NCI-H82 treated with DMSO at 0.1 percent for 48 hours (cell line): ENCODE results near the gene SEMA5A.
"Not testable (repeated sequence)": the region's sequence is repeated elsewhere in the genome, so short reads cannot be mapped to it uniquely, and the experiment has no call there.

Experiments used
- DNase-seq: peaks from one replicate; lab custom pipeline; 2025; ENCODE audit not compliant: unreplicated experiment; lab: John Stamatoyannopoulos, UW

The SEMA5A gene

DNA sequence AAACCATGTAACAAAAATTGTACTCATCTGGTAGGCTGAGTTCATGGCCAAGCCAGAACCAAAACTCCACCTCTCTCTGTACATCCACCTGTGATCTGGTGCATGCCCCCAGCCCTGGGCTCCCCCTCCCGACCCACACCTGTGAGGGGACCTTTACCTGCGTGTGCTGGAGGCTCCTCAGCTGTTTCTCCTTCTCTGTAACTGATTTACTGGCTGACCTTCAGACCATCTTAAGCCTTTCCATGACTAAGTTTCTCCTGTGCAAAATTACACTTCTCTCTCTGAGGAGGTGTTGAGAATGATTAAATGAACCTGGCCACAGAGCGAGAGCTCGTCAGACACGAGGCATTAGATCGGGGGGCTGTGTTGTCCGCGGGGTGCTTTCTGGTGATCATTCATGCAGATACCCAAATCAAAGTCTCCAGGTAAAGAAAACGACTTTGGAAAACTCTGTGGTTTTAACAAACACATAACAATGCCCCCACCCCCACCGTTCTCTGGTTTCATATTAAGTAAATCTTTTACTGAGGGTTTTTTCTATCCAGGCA is 136.4 kb downstream of the SEMA5A start:
- no peak for DNase-seq

DNA sequence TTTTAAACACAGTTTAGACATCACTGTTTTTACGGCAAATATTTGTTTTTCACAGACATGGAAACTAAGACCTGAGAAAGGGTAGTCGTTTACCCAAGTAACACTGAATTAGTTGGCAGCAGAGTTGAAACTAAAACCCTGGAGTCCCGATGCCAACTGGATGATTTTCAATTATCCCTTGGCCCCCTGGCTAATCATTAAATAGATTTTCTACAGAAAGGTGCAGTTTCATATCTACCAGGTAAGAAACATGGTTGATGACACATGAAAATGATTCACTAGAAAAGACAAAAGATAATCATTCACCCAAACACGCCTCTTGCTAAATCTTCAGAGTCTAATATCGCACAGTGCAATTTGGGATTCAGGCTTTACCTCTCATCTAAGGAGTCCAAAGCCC is 136.9 kb downstream of the SEMA5A start:
- no peak for DNase-seq

GRCh38 chr5:9405196-9405754 is 140.6 kb downstream of the SEMA5A start:
- DNase-seq: no peak

- DNase-seq: no peak
Measured at GRCh38 chr5:9401786-9402472, 143.9 kb downstream of the SEMA5A start.

GRCh38 chr5:9399783-9400182 is 146.1 kb downstream of the SEMA5A start:
- not testable (repeated sequence) for DNase-seq

GRCh38 chr5:9399094-9399493 is 146.8 kb downstream of the SEMA5A start:
- no peak for DNase-seq

GRCh38 chr5:9398227-9398626 is 147.6 kb downstream of the SEMA5A start:
- no peak for DNase-seq

- DNase-seq: no peak
Measured at GRCh38 chr5:9396285-9396770, 149.5 kb downstream of the SEMA5A start.

DNA sequence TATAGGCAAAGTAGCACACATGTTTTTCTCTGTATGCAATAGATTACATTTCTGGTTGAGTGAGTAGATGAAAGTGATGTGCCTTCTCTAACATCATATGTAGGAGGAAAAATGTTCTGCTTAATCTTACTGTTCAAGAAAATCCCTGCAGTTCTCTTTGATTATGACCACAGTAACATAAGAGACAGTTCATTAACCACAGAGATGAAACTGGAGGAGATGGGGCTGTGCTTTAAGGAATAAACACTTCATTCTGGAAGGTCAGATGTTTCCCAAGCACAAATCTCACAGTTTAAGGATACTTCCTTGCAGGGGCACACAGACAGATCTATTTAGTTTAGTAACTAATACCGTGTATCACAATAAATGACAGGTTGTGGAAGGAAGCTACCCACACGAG is 150.2 kb downstream of the SEMA5A start:
- DNase-seq: no peak

- no peak for DNase-seq
Measured at GRCh38 chr5:9394221-9394620, 151.7 kb downstream of the SEMA5A start.

DNA sequence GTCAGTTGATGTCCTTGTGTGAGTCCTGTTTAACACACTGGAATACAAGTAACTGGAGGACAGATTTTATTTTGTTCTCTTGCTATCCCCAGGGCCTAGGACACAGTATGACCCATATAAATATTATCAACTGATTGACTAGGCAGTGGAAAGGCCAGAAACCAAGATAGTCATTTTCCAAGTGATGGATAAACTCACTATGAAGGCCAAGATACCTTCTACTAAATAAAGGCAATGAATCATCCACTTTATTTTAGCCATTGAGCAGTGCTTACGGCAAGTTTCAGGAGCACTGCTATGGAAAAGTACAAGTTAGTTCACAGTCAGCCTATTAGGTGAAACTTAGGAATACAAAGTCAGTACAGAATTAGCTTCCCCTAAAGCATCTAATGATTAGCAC is 153.2 kb downstream of the SEMA5A start:
- no peak for DNase-seq

DNA sequence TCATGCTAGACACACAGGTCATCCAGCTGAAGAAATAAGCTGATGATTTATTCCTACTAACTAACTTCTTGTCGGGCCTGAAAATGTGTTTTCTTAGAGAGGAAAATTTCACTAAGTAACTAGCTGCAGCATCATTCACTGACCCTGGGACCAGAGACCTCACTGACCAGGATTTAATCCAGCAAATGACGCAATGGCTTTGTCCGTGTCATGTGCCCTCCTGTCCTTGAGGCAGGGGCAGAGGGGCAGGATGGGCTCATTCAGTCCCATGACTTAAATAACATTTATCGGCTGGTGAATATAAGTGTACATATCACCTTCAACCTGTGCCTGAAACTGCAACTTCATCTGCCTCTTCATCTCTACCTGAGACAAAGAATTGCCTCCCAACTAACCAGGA is 154.8 kb downstream of the SEMA5A start:
- DNase-seq: no peak

GRCh38 chr5:9390113-9390512 is 155.8 kb downstream of the SEMA5A start:
- DNase-seq: no peak

DNA sequence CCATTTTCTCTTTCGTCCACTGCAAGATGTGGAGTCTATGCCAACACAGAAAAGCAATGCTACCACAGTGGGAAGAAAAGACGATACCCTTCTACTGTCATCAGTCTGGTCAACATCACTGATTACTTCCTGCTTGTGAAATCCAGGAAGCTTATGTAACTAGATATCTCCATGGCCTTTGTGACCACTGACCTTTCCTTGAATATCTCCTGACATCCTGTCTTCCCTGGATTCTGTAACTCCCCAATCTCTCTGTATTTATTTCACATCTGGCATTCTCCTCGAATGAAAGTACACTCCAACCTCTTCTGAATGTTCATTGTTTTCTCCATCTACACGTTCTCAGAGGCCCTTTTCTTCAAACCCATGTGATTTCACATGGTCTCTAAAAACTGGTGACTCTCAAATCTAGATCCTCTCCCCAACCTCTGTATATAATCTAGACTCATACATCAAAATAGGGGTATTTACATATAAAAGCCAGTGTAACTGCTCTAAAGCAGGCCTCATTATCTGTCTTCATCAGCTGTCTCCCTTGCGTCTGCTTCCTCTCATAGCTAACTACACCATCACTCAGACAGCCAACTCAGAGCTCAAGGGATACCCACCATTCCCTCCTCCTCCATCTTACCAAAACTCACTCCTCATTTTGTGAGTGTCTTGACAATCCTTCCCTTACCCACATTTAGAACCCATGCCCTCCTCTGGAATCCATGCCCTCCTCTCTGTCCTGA is 156.8 kb downstream of the SEMA5A start:
- no peak for DNase-seq

DNA sequence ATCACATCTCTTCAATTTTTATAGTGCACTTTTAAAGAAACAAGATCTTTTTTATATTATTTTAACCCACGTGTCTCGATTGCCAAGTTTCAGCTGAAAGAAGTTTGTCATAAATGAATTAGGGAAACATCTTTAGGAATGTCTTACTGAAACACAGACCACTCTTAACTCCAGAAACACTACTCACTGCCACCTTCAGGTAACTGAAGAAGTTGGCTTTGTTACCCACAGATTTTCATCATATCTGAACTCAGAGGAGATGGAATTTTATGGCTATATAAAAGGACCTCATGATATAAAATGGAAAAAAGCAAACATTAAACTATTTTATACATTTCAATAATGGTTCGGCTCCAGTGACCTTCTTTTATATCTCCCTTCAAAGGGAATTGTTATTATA is 158.0 kb downstream of the SEMA5A start:
- DNase-seq: no peak

- no peak for DNase-seq
Measured at GRCh38 chr5:9386945-9387344, 158.9 kb downstream of the SEMA5A start.

GRCh38 chr5:9382522-9382921 is 163.4 kb downstream of the SEMA5A start:
- no peak for DNase-seq

DNA sequence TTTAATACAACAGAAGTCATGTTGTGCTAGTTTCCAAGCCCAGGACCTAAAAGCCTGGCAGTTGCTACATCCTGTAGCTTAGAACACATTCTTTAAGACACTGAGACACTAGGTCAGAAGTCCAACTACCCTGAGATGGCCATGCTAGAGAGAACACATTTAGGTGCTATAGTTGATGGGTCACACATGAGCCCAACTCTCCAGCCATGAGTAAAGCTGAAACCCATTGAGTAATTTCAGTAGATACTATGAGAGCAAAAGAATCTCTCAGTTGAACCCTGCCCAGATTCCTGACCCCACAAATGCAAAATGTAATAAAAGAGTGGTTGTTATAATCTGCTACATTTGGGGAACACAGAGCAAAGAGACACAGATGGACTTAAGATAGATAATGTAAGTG is 164.4 kb downstream of the SEMA5A start:
- DNase-seq: no peak

- no peak for DNase-seq
Measured at GRCh38 chr5:9380109-9380508, 165.8 kb downstream of the SEMA5A start.

GRCh38 chr5:9376363-9377117 is 169.3 kb downstream of the SEMA5A start:
- no peak for DNase-seq

DNA sequence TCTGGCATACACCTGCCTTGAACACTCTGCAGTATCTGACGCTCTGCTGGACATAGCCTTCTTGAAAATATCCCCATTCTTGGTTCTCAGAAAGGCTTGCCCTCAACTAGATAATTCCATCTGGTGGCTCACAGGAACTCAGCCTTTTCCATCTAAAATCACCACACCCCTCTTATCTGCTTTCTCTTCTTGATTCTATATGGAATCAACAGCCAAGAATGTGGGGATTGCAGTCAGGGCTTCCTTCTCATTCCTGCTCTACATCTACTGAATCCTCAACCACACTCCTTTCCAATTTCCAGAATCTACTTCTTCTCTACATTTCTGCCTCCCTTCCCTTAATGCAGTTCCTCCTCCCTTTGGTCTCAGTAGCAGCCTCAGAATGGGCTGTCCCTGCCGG is 170.1 kb downstream of the SEMA5A start:
- DNase-seq: no peak
